Measurements from ENCODE around the gene PPM1E.

- TF ChIP-seq EZH2 (IDR thresholded peaks at IDR 0.05) (no peak), POLR2AphosphoS5 (IDR thresholded peaks at IDR 0.05; ENCODE audit: borderline replicate concordance, low read depth, low read length) (no peak)
These were observed 269.3 kb downstream of the PPM1E start for GRCh38 chr17:59024916-59025315.
